DND-41 (cell line): ENCODE measurements around the gene KLHL2.

Experiments used
- EZH2 ChIP-seq: IDR thresholded peaks from 3 replicates; pipeline ENCODE4 v1.6.1; 2012; ENCODE audit warnings: borderline replicate concordance, low read depth, mild to moderate bottlenecking, moderate library complexity, low read length, inconsistent platforms; ENCODE audit not compliant: severe bottlenecking
- TF ChIP-seq, protein P1 (sequence below): IDR thresholded peaks from 2 replicates; pipeline ENCODE4 v1.5.1; 2012; ENCODE audit warnings: borderline replicate concordance, low read length, moderate library complexity, mild to moderate bottlenecking; ENCODE audit not compliant: poor library complexity, severe bottlenecking; ENCODE audit errors: extremely low read depth

DNA sequence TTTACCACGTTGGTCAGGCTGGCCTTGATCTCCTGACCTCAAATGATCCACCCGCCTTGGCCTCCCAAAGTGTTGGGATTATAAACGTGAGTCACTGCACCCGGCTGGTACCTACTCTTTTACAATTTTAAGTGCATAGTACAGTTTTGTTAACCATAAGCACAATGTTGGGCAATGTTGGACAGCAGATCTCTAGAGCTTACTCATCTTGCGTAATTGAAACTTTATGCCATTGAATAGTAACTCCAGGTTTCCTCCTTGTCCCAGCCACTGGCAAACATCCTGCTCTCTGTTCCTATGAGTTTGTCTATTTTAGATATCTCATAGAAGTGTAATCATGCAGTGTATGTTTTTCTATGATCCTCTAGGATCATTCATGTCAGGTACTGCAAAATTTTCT is 162.2 kb downstream of the KLHL2 start:
- TF ChIP-seq, protein P1, sequence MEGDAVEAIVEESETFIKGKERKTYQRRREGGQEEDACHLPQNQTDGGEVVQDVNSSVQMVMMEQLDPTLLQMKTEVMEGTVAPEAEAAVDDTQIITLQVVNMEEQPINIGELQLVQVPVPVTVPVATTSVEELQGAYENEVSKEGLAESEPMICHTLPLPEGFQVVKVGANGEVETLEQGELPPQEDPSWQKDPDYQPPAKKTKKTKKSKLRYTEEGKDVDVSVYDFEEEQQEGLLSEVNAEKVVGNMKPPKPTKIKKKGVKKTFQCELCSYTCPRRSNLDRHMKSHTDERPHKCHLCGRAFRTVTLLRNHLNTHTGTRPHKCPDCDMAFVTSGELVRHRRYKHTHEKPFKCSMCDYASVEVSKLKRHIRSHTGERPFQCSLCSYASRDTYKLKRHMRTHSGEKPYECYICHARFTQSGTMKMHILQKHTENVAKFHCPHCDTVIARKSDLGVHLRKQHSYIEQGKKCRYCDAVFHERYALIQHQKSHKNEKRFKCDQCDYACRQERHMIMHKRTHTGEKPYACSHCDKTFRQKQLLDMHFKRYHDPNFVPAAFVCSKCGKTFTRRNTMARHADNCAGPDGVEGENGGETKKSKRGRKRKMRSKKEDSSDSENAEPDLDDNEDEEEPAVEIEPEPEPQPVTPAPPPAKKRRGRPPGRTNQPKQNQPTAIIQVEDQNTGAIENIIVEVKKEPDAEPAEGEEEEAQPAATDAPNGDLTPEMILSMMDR: no peak
- no peak for TF ChIP-seq EZH2
